Smooth muscle cell (in vitro differentiated cells): ENCODE results near the gene TOLLIP. TPM values are rescaled to one million over a fixed set of nuclear protein-coding genes. Genes with fewer than 3 reads are reported as not detected.

Source experiments
- DNase-seq: peaks from one replicate; lab custom pipeline; 2025; ENCODE audit not compliant: unreplicated experiment; lab: John Stamatoyannopoulos, UW
- H2AFZ ChIP-seq: fragments of 200-600 bp; sonication (generic); 2 replicates; pipeline ENCODE4 v1.6.0; 2016; ENCODE audit warnings: antibody characterized with exemption, low read depth, mild to moderate bottlenecking
- H3F3A ChIP-seq: fragments of 200-600 bp; sonication (generic); 2 replicates; pipeline ENCODE4 v1.6.0; 2017; ENCODE audit warnings: antibody characterized with exemption, low read depth
- H3K27ac ChIP-seq: fragments of 200-600 bp; sonication (generic); 2 replicates; pipeline ENCODE4 v1.5.1; 2016; ENCODE audit warnings: low read depth, mild to moderate bottlenecking
- H3K27me3 ChIP-seq: fragments of 200-600 bp; sonication (generic); 2 replicates; pipeline ENCODE4 v1.6.1; 2016; ENCODE audit warnings: low read depth, mild to moderate bottlenecking
- H3K36me3 ChIP-seq: fragments of 200-600 bp; sonication (generic); 2 replicates; pipeline ENCODE4 v1.5.1; 2016; ENCODE audit warnings: low read depth
- H3K4me1 ChIP-seq: fragments of 200-600 bp; sonication (generic); 2 replicates; pipeline ENCODE4 v1.5.1; 2016; ENCODE audit warnings: low read depth
- H3K4me2 ChIP-seq: fragments of 200-600 bp; sonication (generic); 2 replicates; pipeline ENCODE4 v1.6.0; 2016; ENCODE audit warnings: mild to moderate bottlenecking
- H3K4me3 ChIP-seq: fragments of 200-600 bp; sonication (generic); 2 replicates; pipeline ENCODE4 v1.5.1; 2016; ENCODE audit warnings: mild to moderate bottlenecking
- H3K79me2 ChIP-seq: fragments of 200-600 bp; sonication (generic); 2 replicates; pipeline ENCODE4 v1.6.0; 2016; ENCODE audit warnings: low read depth, mild to moderate bottlenecking
- H3K9ac ChIP-seq: fragments of 200-600 bp; sonication (generic); 2 replicates; pipeline ENCODE4 v1.6.0; 2016; ENCODE audit warnings: low read depth
- H3K9me3 ChIP-seq: fragments of 200-600 bp; sonication (generic); replicated peaks from 2 replicates; pipeline ENCODE4 v1.5.1; 2016; ENCODE audit warnings: low read depth
- H4K20me1 ChIP-seq: fragments of 200-600 bp; sonication (generic); 2 replicates; pipeline ENCODE4 v1.6.0; 2016; ENCODE audit warnings: low read depth
- CTCF ChIP-seq: fragments of 200-600 bp; sonication (generic); IDR thresholded peaks from 2 replicates; pipeline ENCODE4 v1.5.1; 2017; ENCODE audit warnings: borderline replicate concordance, mild to moderate bottlenecking, antibody characterized with exemption; ENCODE audit not compliant: insufficient read depth, poor library complexity, severe bottlenecking
- WGBS: methylation state at CpG from one replicate; pipeline ENCODE4 v1.1.7; 2016; ENCODE audit warnings: low lambda C conversion rate; 5-methylcytosine and 5-hydroxymethylcytosine counted together
- polyA plus RNA-seq: library from polyadenylated mRNA; unstranded; fragments of >200 nt; fragmentation: Nextera tagmentation; extraction: Ambion mirVana; gene quantifications from 2 replicates; pipeline ENCODE4 v1.2.1, GENCODE V29; 2016
- total RNA-seq: library from RNA; depleted of rRNA; stranded (reverse); fragments of >200 nt; gene quantifications from 2 replicates; pipeline ENCODE4 v1.2.3, GENCODE V29; 2014

The TOLLIP gene
- total and polyA plus RNA-seq, 2 experiments from 2014 or later = 20.3 to 63.0 TPM

GRCh38 chr11:1275021-1275420, 34.4 kb downstream of the TOLLIP start:
- no peak for TF ChIP-seq CTCF
- WGBS = 93% methylated on average over 18 of the region's 18 CpGs

DNA sequence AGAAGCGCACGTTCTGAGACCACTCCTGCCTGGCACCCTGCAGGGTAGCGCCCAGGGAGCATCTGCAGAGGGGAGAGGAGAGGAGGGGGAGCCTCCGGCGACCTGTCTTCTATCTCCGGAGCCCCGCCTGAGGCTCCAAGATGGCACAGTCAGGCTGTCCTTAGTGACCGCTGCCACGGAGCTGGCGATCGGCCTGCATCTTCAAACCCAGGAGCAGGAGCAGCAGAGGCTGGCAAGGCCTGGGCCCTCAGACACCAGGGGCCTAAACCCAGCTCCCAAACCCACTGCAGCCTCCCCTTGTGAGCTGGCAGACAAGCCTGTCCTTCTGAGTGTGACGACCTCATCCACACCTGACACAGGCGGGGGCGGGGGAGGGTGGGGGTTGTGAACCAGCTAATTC, 34.9 kb downstream of the TOLLIP start:
- 96% methylated on average over 14 of the region's 14 CpGs for WGBS

More at GRCh38 chr11:1275021-1275420, 34.4 kb downstream of the TOLLIP start:
- H3K4me2 ChIP-seq = no peak overlapping the region
- no peak overlapping the region for H3K4me3 ChIP-seq
- H3K9ac ChIP-seq = no peak overlapping the region
- no peaks in the 10 kb centered on the region for H3K36me3 ChIP-seq
- H3K4me1 ChIP-seq = no peaks in the 10 kb centered on the region
- peaks cover 7% of the 10 kb centered on the region for H3F3A ChIP-seq
- no peak for DNase-seq
- no peak overlapping the region for H2AFZ ChIP-seq
- H3K79me2 ChIP-seq = no peaks in the 10 kb centered on the region
- H3K27ac ChIP-seq = no peak overlapping the region
- no peaks in the 10 kb centered on the region for H3K27me3 ChIP-seq
- peaks cover 44% of the 10 kb centered on the region for H4K20me1 ChIP-seq
- H3K9me3 ChIP-seq = no peaks in the 10 kb centered on the region

DNA sequence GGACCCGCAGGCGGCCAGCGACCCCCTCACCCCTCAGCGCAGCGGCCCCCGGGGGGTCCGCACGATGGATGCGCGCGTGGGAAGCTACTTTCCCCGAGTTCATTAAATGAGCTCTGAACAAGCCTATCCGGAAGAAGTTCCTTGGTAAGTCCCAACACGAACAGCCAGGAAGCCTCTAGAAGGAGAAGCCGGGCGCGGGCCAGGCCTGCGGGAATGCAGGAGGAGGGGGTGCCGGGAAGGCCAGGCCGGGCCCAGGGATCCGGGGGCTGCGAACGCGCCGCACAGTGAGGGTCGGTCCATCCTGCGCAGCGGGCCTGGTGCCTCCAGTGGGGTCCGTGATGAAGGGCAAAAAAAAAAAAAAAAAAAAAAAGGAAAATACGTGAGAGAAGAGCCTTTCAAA, 36.9 kb downstream of the TOLLIP start:
- Histone ChIP-seq H4K20me1 (peaks cover 27% of the 10 kb centered on the region), H3K9me3 (no peaks in the 10 kb centered on the region), H3K4me1 (no peaks in the 10 kb centered on the region), H3K27ac (no peak overlapping the region), H3F3A (peaks cover 7% of the 10 kb centered on the region), H3K9ac (no peak overlapping the region), H3K27me3 (no peaks in the 10 kb centered on the region), H3K4me3 (no peak overlapping the region), H3K36me3 (no peaks in the 10 kb centered on the region), H2AFZ (no peak overlapping the region), H3K79me2 (no peaks in the 10 kb centered on the region), H3K4me2 (no peak overlapping the region)
- WGBS = 97% methylated on average over 29 of the region's 30 CpGs
- DNase-seq = no peak
- no peak for TF ChIP-seq CTCF

More for the DNA sequence above, 34.9 kb downstream of the TOLLIP start:
- H3K79me2 ChIP-seq = no peaks in the 10 kb centered on the region
- no peaks in the 10 kb centered on the region for H3K4me1 ChIP-seq
- no peak overlapping the region for H3K27ac ChIP-seq
- no peak overlapping the region for H3K9ac ChIP-seq
- H2AFZ ChIP-seq = no peak overlapping the region
- no peak overlapping the region for H3K4me2 ChIP-seq
- no peak for TF ChIP-seq CTCF
- DNase-seq = no peak
- H3K27me3 ChIP-seq = no peaks in the 10 kb centered on the region
- peaks cover 7% of the 10 kb centered on the region for H3F3A ChIP-seq
- H3K4me3 ChIP-seq = no peak overlapping the region
- H3K36me3 ChIP-seq = no peaks in the 10 kb centered on the region
- peaks cover 44% of the 10 kb centered on the region for H4K20me1 ChIP-seq
- H3K9me3 ChIP-seq = no peaks in the 10 kb centered on the region

DNA sequence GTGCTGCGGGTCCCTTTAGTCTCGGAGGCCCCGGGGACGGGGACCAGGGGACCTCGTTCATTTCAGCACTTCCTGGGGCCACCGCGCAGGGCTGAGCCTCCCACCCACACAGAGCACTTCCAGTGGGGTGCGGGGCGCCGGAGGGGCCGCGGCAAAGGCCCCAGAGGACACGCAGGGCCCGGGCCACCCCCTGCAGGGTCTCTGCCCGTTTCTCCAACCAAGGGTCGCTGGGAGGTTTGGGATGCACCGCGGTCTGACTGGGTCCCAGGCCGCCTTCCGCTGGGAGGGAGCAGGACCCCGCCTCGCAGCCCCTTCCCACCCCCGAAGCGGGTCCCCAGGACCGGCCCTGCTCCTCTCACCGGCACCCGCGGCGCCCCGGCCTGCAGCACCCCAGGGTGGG, 37.5 kb downstream of the TOLLIP start:
- H3F3A ChIP-seq = peaks cover 7% of the 10 kb centered on the region
- H3K9me3 ChIP-seq = no peaks in the 10 kb centered on the region
- no peak overlapping the region for H3K4me2 ChIP-seq
- no peak overlapping the region for H3K27ac ChIP-seq
- TF ChIP-seq CTCF = no peak
- H3K4me1 ChIP-seq = no peaks in the 10 kb centered on the region
- no peaks in the 10 kb centered on the region for H3K36me3 ChIP-seq
- 96% methylated on average over 16 of the region's 30 CpGs for WGBS
- H3K79me2 ChIP-seq = no peaks in the 10 kb centered on the region
- H3K27me3 ChIP-seq = no peaks in the 10 kb centered on the region
- H2AFZ ChIP-seq = no peak overlapping the region
- H3K4me3 ChIP-seq = no peak overlapping the region
- no peak overlapping the region for H3K9ac ChIP-seq
- DNase-seq = no peak
- H4K20me1 ChIP-seq = peaks cover 21% of the 10 kb centered on the region
